ENCODE measurements around the gene NPTX1.

Gene NPTX1

GRCh38 chr17:80429356-80430275, 46.8 kb downstream of the NPTX1 start:
- in situ Hi-C loops (cut with MboI; ENCODE audit: low sequenced_read_pairs), result loop anchor here (5.0 kb wide), 1 partner anchor 558 kb away; no protein-coding TSS in a partner anchor

DNA sequence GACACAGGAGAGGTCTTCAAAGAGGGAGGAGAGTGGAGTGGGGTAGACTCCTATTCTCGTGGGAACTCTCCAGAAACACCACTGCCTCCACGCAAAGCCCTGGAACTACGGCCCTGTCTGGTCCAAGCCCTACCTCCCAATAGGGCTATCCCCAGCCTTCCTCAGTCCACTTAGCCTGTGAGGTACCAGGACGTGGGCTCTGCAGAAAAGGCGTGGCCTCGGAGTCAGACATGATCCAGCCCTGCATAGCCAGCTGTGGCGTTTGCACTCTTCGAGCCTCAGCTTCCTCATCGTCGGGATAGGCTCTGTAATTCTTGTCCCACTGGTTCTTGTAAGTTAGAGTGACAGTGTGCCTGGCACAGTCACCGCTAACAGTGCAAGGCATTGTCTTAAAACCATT, 47.6 kb downstream of the NPTX1 start:
- in situ Hi-C loops (cut with MboI; ENCODE audit: low sequenced_read_pairs), result loop anchor here (5.0 kb wide), 1 partner anchor 559 kb away; no protein-coding TSS in a partner anchor

DNA sequence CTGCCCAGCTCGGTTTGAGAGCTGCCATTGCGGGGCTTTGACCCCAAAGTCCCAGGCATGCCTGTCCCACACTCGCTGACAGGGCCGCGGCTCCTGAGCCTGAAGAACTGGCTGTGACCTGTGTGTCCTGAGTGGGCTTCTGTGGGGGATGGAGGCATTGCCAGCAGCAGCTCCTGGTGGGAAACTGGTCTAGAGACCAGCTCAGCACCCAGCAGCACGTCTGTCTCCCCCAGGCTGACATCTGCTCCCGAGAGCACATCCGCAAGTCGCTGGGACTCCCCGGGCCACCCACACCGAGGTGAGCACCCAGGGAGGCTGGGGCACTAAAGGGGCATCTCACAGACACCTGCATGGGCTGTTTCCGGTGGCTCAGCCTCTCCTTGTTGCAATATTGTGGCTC, 48.0 kb downstream of the NPTX1 start:
- in situ Hi-C loops (cut with MboI; ENCODE audit: low sequenced_read_pairs), result loop anchor here (5.0 kb wide), 1 partner anchor 559 kb away; no protein-coding TSS in a partner anchor

- in situ Hi-C loops (cut with MboI; ENCODE audit: low sequenced_read_pairs), result loop anchor here (5.0 kb wide), 1 partner anchor 560 kb away; no protein-coding TSS in a partner anchor
Observed at GRCh38 chr17:80427366-80428282, 48.8 kb downstream of the NPTX1 start.

GRCh38 chr17:80426671-80427326, 49.6 kb downstream of the NPTX1 start:
- in situ Hi-C loops (cut with MboI; ENCODE audit: low sequenced_read_pairs), result loop anchor here (5.0 kb wide), 1 partner anchor 561 kb away; no protein-coding TSS in a partner anchor

- in situ Hi-C loops (cut with MboI; ENCODE audit: low sequenced_read_pairs), result loop anchor here (5.0 kb wide), 1 partner anchor 561 kb away; no protein-coding TSS in a partner anchor
Observed at GRCh38 chr17:80425835-80426426, 50.5 kb downstream of the NPTX1 start.

GRCh38 chr17:80424878-80425765, 51.3 kb downstream of the NPTX1 start:
- in situ Hi-C loops (cut with MboI; ENCODE audit: low sequenced_read_pairs), result loop anchor here (5.0 kb wide), 1 partner anchor 562 kb away; no protein-coding TSS in a partner anchor

GRCh38 chr17:80424261-80424660, 52.1 kb downstream of the NPTX1 start:
- in situ Hi-C loops (cut with MboI; ENCODE audit: low sequenced_read_pairs), result no loop called here

DNA sequence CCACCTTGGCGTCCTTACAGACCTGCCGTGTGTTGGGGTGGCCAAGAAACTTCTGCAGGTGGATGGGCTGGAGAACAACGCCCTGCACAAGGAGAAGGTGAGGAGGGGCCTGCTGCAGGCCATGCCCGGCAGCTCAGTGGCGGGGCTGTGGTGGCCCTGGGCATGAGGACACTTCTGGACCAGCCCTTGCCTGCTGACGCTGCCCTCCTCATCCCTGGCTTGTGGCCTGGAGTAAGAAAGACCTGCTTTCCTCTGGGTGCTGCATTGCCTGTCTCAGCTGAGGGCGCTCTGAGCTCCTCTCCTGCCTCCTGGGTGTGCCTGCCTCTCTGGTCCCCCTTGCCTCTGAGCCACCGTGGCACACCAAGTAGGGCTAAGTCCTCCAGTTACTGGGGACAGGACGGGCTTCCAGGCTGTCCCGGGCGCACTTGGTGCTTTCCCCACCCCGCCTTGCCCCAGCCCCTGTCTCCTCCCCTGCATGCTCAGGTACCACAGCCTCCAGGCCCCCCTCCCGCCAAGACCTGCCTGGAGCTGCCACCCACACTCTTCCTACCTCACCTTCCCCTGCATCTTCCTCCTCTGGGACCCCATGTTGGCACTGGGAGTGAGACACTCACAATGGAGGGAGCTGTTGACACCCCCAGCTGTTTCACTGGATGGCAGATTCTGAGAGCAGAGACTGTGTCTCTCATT, 52.7 kb downstream of the NPTX1 start:
- in situ Hi-C loops (cut with MboI; ENCODE audit: low sequenced_read_pairs), result no loop called here

DNA sequence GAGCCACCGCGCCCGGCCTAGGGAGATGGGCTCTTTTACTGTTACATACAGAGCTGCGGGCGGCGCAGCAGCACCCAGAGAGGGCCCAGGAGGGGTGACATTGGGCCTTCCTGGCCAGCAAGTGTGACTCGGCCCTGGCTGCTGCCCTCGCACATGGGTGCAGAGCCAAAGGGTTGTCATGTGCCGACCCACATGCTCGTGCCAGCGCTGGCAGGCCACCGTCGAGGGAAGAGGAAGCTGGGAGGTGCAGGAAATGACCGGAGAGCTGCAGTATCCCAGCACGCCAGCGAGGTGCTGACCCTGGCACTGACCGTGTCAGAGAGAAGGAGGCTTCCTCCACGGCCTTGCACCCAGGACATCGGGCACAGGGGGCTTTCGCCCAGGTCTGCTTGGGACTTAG, 53.4 kb downstream of the NPTX1 start:
- in situ Hi-C loops (cut with MboI; ENCODE audit: low sequenced_read_pairs), result no loop called here

GRCh38 chr17:80422276-80422675, 54.1 kb downstream of the NPTX1 start:
- in situ Hi-C loops (cut with MboI; ENCODE audit: low sequenced_read_pairs), result no loop called here

DNA sequence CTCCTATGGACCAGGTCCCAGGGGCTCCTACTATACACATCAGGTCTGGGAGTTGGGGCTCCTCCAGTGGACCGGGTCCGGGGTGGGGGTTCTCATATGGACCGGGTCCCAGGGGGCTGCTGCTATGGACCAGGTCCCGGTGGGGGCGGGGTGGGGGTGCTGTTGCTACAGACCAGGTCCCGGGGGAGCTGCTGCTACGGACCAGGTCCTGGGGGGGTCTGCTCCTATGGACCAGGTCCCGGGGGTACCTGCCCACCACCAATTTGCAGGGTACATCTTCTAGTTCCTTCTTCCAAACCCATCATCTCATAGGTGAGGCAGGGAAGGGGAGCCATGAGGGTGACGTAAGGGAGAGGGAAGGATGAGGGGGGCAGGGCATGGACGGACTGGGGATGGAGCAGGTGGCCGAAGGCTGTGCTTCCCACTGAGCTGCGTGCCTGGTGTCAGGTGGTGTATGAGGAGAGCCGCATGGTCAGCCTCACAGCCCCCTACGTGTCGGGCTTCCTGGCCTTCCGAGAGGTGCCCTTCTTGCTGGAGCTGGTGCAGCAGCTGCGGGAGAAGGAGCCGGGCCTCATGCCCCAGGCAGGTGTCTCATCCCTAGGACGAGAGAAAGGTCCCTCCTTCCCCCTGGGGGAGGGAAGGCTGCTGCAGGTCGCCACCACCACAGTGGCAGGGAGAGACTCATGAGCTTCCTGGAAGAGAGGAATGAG, 54.9 kb downstream of the NPTX1 start:
- in situ Hi-C loops (cut with MboI; ENCODE audit: low sequenced_read_pairs), result no loop called here

DNA sequence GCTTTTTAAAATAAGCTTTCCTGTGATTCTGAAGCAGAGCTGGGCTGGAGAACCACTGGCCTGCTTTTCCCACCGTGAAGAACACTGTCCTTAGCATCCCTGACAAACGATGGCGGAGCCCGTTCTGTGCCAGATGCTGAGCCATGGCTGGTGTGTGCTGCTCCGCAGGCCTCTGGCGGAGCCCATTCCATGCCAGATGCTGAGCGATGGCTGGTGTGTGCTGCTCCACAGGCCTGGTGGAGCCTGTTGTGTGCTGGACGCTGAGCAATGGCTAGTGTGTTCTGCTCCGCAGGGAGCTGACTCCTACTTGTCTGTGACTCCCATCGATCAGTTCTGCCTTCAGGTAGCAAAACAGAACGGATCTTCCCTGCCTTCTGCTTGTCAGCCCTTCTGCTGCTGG, 57.2 kb downstream of the NPTX1 start:
- in situ Hi-C loops (cut with MboI; ENCODE audit: low sequenced_read_pairs), result no loop called here

- in situ Hi-C loops (cut with MboI; ENCODE audit: low sequenced_read_pairs), result no loop called here
Observed at GRCh38 chr17:80418589-80418988, 57.8 kb downstream of the NPTX1 start.

All from HL-60/S4 (cell line).